Measurements from ENCODE around the gene CADM2. TPM values are rescaled to one million over a fixed set of nuclear protein-coding genes. Genes with fewer than 3 reads are reported as not detected.

The CADM2 gene
- total RNA-seq, 1 experiment from 2014 or later: 0.64 TPM

- BruUV-seq (replicated peaks): no TSS peak
- ATAC-seq (no peak), DNase-seq (ENCODE audit: low read depth, low spot score) (no peak)
- POLR2A ChIA-PET: no interaction called here
- Histone ChIP-seq H3K4me3 (ENCODE audit: low read depth in 2 of 2, low read length in 2 of 2) (no peak overlapping the region), H3K4me1 (ENCODE audit: control insufficient read depth, insufficient read depth, low read length) (no peaks in the 10 kb centered on the region), H3K27me3 (ENCODE audit: control insufficient read depth, insufficient read depth, low read length) (no peaks in the 10 kb centered on the region), H3K27ac (ENCODE audit: low read length) (no peak overlapping the region), H3K9me3 (ENCODE audit: control insufficient read depth, insufficient read depth, low read depth, low read length) (no peaks in the 10 kb centered on the region), H3K36me3 (ENCODE audit: control insufficient read depth, insufficient read depth, low read length) (no peaks in the 10 kb centered on the region)
- in situ Hi-C loops (cut with HindIII; ENCODE audit: low pct_unique_long_range_greater_than_20kb, low sequenced_read_pairs): no loop called here
- TF ChIP-seq TCF7L2 (IDR thresholded peaks at IDR 0.05; ENCODE audit: low read depth, low read length) (no peak), CTCF (IDR thresholded peaks at IDR 0.05) (no peak), SIN3A (IDR thresholded peaks at IDR 0.05; ENCODE audit: borderline replicate concordance, insufficient read depth, low read depth, low read length) (no peak), POLR2AphosphoS5 (IDR thresholded peaks at IDR 0.05; ENCODE audit: low read depth, low read length) (no peak), REST (IDR thresholded peaks at IDR 0.05; ENCODE audit: insufficient read depth in 1 of 2, low read depth in 2 of 2, low read length in 1 of 2) (no peak)
- CTCF ChIA-PET: no interaction called here
- intact Hi-C loops (cut with micrococcal nuclease; ENCODE audit: unreplicated experiment): no loop called here
Observed at GRCh38 chr3:85051786-85052185, 93.0 kb downstream of the CADM2 start.

GRCh38 chr3:85053626-85054025 is 94.8 kb downstream of the CADM2 start:
- no peaks in the 10 kb centered on the region for H3K36me3 ChIP-seq (ENCODE audit: control insufficient read depth, insufficient read depth, low read length)
- H3K4me1 ChIP-seq (ENCODE audit: control insufficient read depth, insufficient read depth, low read length): no peaks in the 10 kb centered on the region
- TF ChIP-seq REST (IDR thresholded peaks at IDR 0.05; ENCODE audit: insufficient read depth in 1 of 2, low read depth in 2 of 2, low read length in 1 of 2) (no peak), POLR2AphosphoS5 (IDR thresholded peaks at IDR 0.05; ENCODE audit: low read depth, low read length) (no peak), CTCF (IDR thresholded peaks at IDR 0.05) (no peak), TCF7L2 (IDR thresholded peaks at IDR 0.05; ENCODE audit: low read depth, low read length) (no peak), SIN3A (IDR thresholded peaks at IDR 0.05; ENCODE audit: borderline replicate concordance, insufficient read depth, low read depth, low read length) (no peak)
- CTCF ChIA-PET: no interaction called here
- H3K4me3 ChIP-seq (ENCODE audit: low read depth in 2 of 2, low read length in 2 of 2): no peak overlapping the region
- ATAC-seq (no peak), DNase-seq (ENCODE audit: low read depth, low spot score) (no peak)
- no peak overlapping the region for H3K27ac ChIP-seq (ENCODE audit: low read length)
- POLR2A ChIA-PET: no interaction called here
- intact Hi-C loops (cut with micrococcal nuclease; ENCODE audit: unreplicated experiment): no loop called here
- H3K27me3 ChIP-seq (ENCODE audit: control insufficient read depth, insufficient read depth, low read length): no peaks in the 10 kb centered on the region
- BruUV-seq (replicated peaks): no TSS peak
- H3K9me3 ChIP-seq (ENCODE audit: control insufficient read depth, insufficient read depth, low read depth, low read length): no peaks in the 10 kb centered on the region
- in situ Hi-C loops (cut with HindIII; ENCODE audit: low pct_unique_long_range_greater_than_20kb, low sequenced_read_pairs): no loop called here
